ENCODE results near the gene NDE1. TPM values are rescaled to one million over a fixed set of nuclear protein-coding genes. Genes with fewer than 3 reads are reported as not detected.
A peak's percentile ranks its signal among the peaks of the same experiment; 100 is the strongest.

The NDE1 gene
- total and polyA plus RNA-seq, 2 of the 4 experiments (the other 2 are of a cell fraction) = 22.7 to 29.2 TPM

DNA sequence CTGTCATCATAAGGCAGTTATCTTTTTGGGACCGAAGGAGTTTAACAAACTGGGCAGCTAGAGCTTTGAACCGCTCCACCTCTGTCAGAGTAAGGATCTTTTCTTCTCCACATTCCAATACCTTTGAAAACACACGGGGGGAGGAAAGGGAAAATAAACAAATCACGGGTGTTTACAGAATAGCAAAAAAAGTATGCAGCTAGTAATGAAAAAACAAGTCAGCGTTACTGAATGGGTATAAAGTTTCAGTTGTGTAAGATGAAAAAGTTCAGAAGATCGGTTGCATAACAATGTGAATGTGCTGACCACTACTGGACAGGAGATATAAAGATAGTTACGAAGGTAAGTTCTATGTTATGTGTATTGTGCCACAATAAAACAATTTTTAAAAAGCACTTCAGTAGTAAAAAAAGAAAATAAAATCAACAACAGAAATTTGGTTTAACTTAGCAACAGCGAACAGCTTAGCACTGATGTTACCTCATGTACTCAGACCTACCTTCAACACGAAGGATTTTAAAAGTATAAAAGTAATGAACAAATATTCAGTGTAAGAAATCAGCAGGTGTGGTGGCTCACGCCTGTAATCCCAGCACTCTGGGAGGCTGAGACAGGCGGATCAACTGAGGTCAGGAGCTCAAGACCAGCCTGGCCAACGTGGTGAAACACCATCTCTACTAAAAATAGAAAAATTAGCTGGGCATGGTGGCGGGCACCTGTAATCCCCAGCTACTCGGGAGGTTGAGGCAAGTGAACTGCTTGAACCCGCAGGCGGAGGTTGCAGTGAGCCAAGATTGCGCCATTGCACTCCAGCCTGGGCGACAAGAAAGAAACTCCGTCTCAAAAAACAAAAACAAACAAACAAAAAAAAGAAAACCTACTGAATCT, 41.4 kb upstream of the NDE1 start (continued):
- TF ChIP-seq RAD21 (IDR thresholded peaks at IDR 0.05; ENCODE audit: low read length) (no peak), NFE2L2 (IDR thresholded peaks at IDR 0.05; ENCODE audit: low read depth, low read length) (peak; percentile 3; the same call in 1 of the 2 replicates), CEBPB (IDR thresholded peaks at IDR 0.05; ENCODE audit: low read depth, low read length) (peak; percentile 73)

DNA sequence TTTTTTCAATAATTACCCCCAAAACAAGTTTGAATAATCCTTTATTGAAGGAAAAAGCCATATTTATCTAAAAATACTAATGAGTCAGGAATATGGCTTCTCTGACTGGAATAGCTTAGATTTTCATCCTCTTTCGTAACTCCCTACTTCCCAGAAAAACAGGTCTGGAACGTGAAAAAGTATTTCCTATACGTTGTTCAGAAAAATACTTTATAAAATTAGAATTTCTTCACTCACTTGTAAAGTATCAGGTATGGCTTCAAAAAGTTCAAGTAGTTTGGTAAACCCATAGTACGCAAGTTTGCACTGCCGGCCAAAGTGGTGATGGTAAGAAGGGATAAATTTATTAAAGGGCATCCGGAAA, 40.8 kb upstream of the NDE1 start:
- Histone ChIP-seq H2AFZ (replicated peaks; ENCODE audit: low read length, poor library complexity) (no peak overlapping the region), H2BK20ac (ENCODE audit: low read depth, low read length) (no peak overlapping the region), H4K8ac (ENCODE audit: low read depth in 2 of 2, low read length in 2 of 2) (no peak overlapping the region), H3K23ac (ENCODE audit: low read depth, low read length) (no peak overlapping the region), H3K79me1 (ENCODE audit: low read depth in 1 of 2, low read length in 2 of 2) (peaks cover 0 to 29% of the 10 kb centered on the region in 2 experiments; a peak in 2 of 4 replicates), H3K14ac (replicated peaks; ENCODE audit: low read depth, low read length) (no peak overlapping the region), H4K91ac (ENCODE audit: insufficient read depth, low read depth, low read length) (no peak overlapping the region), H3K18ac (ENCODE audit: low read depth, low read length) (no peak overlapping the region), H2BK120ac (ENCODE audit: low read depth, low read length) (no peak overlapping the region), H3K36me3 (ENCODE audit: control insufficient read depth, insufficient read depth, low read length) (peaks cover 52% of the 10 kb centered on the region), H2BK15ac (ENCODE audit: low read depth, low read length) (no peak overlapping the region), H3K9ac (ENCODE audit: low read depth, low read length) (no peak overlapping the region), H3K9me1 (ENCODE audit: insufficient read depth, low read length) (peaks cover 16% of the 10 kb centered on the region), H3K4me3 (ENCODE audit: insufficient read depth, low read depth, low read length) (no peak overlapping the region), H3K4me2 (ENCODE audit: low read depth, low read length) (no peak overlapping the region), H3K27me3 (ENCODE audit: control insufficient read depth, insufficient read depth, low read length) (no peaks in the 10 kb centered on the region), H3K9me3 (ENCODE audit: control insufficient read depth, insufficient read depth, low read length) (no peaks in the 10 kb centered on the region), H4K20me1 (ENCODE audit: insufficient read depth, low read length) (peaks cover 4% of the 10 kb centered on the region; the same call in 1 of the 2 replicates), H3K4ac (ENCODE audit: low read depth, low read length) (no peak overlapping the region), H3K56ac (ENCODE audit: extremely low read depth, insufficient read depth, low read length) (no peak overlapping the region), H2BK5ac (ENCODE audit: low read depth, low read length, poor library complexity, severe bottlenecking) (no peak overlapping the region), H2AK9ac (replicated peaks; ENCODE audit: low read depth, low read length, poor library complexity) (no peak overlapping the region), H3K4me1 (ENCODE audit: control insufficient read depth, insufficient read depth, low read length) (peaks cover 10% of the 10 kb centered on the region), H2AK5ac (ENCODE audit: low read depth, low read length) (no peak overlapping the region), H3K27ac (ENCODE audit: insufficient read depth, low read length) (no peak overlapping the region), H4K5ac (ENCODE audit: low read depth, low read length) (no peak overlapping the region)
- DNase-seq (no peak), ATAC-seq (ENCODE audit: low read depth) (no peak)
- no TSS peak for BruUV-seq (replicated peaks)
- intact Hi-C loops (cut with micrococcal nuclease) (no loop called here), dilution Hi-C loops (cut with HindIII; ENCODE audit: low sequenced_read_pairs, unreplicated experiment) (no loop called here), in situ Hi-C loops (cut with MboI; ENCODE audit: low sequenced_read_pairs) (no loop called here)
- ChIA-PET POLR2A (ENCODE audit: unreplicated experiment) (no interaction called here), CTCF (no interaction called here)
- no CpG with 5 or more reads among the region's 6 CpGs for WGBS, 2 experiments (ENCODE audit: extremely low coverage in 2 of 2, insufficient read length in 1 of 2)
- TF ChIP-seq MAFK (IDR thresholded peaks at IDR 0.05; ENCODE audit: low read depth, low read length) (no peak), SMC3 (IDR thresholded peaks at IDR 0.05; ENCODE audit: low read depth, low read length) (no peak), CHD1 (IDR thresholded peaks at IDR 0.05; ENCODE audit: low read depth, low read length) (no peak), RCOR1 (IDR thresholded peaks at IDR 0.05; ENCODE audit: insufficient replicate concordance, low read length) (no peak), RAD21 (IDR thresholded peaks at IDR 0.05; ENCODE audit: low read length) (no peak), RFX5 (IDR thresholded peaks at IDR 0.05; ENCODE audit: low read depth, low read length) (no peak), MXI1 (IDR thresholded peaks at IDR 0.05; ENCODE audit: borderline replicate concordance, low read depth, low read length) (no peak)
- TF ChIP-seq, protein P1, sequence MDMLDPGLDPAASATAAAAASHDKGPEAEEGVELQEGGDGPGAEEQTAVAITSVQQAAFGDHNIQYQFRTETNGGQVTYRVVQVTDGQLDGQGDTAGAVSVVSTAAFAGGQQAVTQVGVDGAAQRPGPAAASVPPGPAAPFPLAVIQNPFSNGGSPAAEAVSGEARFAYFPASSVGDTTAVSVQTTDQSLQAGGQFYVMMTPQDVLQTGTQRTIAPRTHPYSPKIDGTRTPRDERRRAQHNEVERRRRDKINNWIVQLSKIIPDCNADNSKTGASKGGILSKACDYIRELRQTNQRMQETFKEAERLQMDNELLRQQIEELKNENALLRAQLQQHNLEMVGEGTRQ (IDR thresholded peaks at IDR 0.05; ENCODE audit: low read depth, low read length) = no peak
- TF ChIP-seq, protein P2, sequence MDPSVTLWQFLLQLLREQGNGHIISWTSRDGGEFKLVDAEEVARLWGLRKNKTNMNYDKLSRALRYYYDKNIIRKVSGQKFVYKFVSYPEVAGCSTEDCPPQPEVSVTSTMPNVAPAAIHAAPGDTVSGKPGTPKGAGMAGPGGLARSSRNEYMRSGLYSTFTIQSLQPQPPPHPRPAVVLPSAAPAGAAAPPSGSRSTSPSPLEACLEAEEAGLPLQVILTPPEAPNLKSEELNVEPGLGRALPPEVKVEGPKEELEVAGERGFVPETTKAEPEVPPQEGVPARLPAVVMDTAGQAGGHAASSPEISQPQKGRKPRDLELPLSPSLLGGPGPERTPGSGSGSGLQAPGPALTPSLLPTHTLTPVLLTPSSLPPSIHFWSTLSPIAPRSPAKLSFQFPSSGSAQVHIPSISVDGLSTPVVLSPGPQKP (IDR thresholded peaks at IDR 0.05; ENCODE audit: borderline replicate concordance, low read depth, low read length) = no peak
- TF ChIP-seq, protein P3, sequence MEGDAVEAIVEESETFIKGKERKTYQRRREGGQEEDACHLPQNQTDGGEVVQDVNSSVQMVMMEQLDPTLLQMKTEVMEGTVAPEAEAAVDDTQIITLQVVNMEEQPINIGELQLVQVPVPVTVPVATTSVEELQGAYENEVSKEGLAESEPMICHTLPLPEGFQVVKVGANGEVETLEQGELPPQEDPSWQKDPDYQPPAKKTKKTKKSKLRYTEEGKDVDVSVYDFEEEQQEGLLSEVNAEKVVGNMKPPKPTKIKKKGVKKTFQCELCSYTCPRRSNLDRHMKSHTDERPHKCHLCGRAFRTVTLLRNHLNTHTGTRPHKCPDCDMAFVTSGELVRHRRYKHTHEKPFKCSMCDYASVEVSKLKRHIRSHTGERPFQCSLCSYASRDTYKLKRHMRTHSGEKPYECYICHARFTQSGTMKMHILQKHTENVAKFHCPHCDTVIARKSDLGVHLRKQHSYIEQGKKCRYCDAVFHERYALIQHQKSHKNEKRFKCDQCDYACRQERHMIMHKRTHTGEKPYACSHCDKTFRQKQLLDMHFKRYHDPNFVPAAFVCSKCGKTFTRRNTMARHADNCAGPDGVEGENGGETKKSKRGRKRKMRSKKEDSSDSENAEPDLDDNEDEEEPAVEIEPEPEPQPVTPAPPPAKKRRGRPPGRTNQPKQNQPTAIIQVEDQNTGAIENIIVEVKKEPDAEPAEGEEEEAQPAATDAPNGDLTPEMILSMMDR (conservative IDR thresholded peaks at IDR 0.05; ENCODE audit: low read depth, low read length) = no peak

Measured in IMR-90 (cell line).